HepG2 (cell line): Measurements from ENCODE around the gene TMEM219.

Experiments used
- E2F1 ChIP-seq: sonication (generic); formaldehyde crosslinking; IDR thresholded peaks from 2 replicates; pipeline ENCODE4 v1.5.0; 2020; ENCODE audit warnings: missing genetic modification reagents
- ELK4 ChIP-seq: sonication (generic); formaldehyde crosslinking; IDR thresholded peaks from 2 replicates; pipeline ENCODE4 v1.9.0; 2021; ENCODE audit warnings: missing genetic modification reagents, borderline replicate concordance
- TAF1 ChIP-seq: sonication (generic); formaldehyde crosslinking; IDR thresholded peaks from 2 replicates; pipeline ENCODE4 v1.4.0; 2020; ENCODE audit warnings: missing genetic modification reagents
- ZC3H13 ChIP-seq: sonication (generic); formaldehyde crosslinking; IDR thresholded peaks from 2 replicates; pipeline ENCODE4 v1.8.1; 2023; ENCODE audit warnings: mild to moderate bottlenecking, missing genetic modification reagents, moderate library complexity

GRCh38 chr16:29975811-29976511 lies 14.1 kb downstream of the TMEM219 start:
- TF ChIP-seq TAF1 (CRISPR knock-in tag) (no peak), ELK4 (CRISPR knock-in tag) (no peak), E2F1 (CRISPR knock-in tag) (no peak), ZC3H13 (CRISPR knock-in tag) (no peak)
